ENCODE data around the gene NPC1L1.
A peak's percentile ranks its signal among the peaks of the same experiment; 100 is the strongest.
"Not testable (repeated sequence)": the region's sequence is repeated elsewhere in the genome, so short reads cannot be mapped to it uniquely, and the experiment has no call there.

NPC1L1 gene

GRCh38 chr7:44565795-44566559, 24.8 kb upstream of the NPC1L1 start:
- DNase-seq = peak; percentile 82

GRCh38 chr7:44565097-44565794, 24.1 kb upstream of the NPC1L1 start:
- peak; percentile 81 for DNase-seq

DNA sequence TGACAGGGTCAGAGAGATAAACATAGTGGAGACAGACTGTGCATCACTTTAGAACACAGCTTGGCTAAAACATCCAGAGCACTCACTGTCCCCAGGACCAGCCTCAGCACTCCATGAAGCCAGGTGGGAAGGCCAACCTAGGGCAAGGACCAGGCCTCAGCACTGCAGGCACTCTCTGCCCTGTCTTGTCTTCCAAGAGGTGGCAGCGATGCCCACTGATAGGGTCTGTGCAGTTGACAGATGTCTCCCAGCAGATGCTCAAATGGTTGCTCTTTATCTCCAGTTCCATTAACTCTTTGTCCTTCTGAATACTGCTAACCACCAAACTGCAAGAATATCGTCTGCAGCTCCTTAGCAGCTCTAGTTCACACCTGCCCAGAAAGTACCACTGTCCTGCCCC, 23.5 kb upstream of the NPC1L1 start:
- DNase-seq = peak; percentile 33

GRCh38 chr7:44563171-44563679, 22.1 kb upstream of the NPC1L1 start:
- no peak for DNase-seq

GRCh38 chr7:44562622-44562962, 21.5 kb upstream of the NPC1L1 start:
- DNase-seq = not testable (repeated sequence)

- peak; percentile 50 for DNase-seq
These were observed 21.0 kb upstream of the NPC1L1 start for GRCh38 chr7:44561962-44562621.

DNA sequence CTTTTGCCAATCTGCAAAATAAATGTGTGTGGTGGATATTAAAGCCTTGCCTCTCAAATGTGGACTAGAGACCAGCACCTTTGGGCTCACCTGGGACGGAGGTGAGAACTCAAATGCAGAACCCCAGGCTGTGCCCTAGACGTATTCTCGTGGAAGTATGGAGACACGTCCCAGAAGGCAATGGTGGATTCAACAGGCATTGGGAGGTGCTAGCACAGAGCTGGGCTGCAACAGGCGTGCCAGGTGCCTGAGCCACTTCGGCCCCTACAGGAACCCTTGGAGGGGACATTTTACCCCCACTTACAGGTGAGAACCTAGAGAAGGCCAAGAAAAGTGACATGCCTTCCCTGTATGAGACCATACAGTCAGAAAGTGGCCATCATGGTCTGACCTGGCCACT, 20.4 kb upstream of the NPC1L1 start:
- DNase-seq = no peak

GRCh38 chr7:44559485-44559884, 18.4 kb upstream of the NPC1L1 start:
- DNase-seq = no peak

DNA sequence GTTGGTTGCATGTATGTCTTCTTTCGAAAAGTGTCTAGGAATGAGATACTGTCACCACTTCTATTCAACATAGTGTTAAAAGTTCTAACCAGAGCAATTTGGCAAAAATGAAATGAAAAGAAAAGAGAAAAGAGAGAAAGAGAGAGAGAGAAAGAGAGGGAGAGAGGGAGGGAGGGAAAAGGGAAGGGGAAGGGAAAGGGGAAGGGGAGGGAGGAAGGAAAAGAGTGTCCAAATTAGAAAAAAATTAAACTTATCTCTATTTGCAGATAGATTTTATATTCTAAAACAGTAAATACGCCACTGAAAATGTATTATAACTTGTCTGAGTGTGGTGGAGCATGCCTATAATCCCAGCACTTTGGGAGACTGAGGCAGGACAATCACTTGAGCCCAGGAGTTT, 16.4 kb upstream of the NPC1L1 start:
- no peak for DNase-seq

DNA sequence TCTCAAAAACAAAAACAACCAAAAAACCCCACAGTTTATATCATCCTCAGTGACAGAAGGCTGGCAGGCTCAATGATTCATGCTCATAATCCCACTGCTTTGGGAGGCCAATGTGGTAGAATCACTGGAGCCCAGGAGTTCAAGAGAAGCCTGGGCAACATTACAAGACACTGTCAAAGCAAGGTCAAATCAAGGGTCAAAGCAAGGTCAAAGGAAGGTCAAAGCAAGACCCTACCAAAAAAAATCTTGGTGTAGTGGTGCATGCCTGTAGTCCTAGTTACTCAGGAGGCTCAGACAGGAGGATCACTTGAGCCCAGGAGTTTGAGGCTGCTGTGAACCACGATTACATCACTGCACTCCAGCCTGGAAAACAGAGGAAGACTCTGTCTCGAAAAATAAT, 14.2 kb upstream of the NPC1L1 start:
- no peak for DNase-seq

- not testable (repeated sequence) for DNase-seq
These were observed 11.4 kb upstream of the NPC1L1 start for GRCh38 chr7:44552473-44553005.

GRCh38 chr7:44549457-44549856, 8.3 kb upstream of the NPC1L1 start:
- no peak for DNase-seq

DNA sequence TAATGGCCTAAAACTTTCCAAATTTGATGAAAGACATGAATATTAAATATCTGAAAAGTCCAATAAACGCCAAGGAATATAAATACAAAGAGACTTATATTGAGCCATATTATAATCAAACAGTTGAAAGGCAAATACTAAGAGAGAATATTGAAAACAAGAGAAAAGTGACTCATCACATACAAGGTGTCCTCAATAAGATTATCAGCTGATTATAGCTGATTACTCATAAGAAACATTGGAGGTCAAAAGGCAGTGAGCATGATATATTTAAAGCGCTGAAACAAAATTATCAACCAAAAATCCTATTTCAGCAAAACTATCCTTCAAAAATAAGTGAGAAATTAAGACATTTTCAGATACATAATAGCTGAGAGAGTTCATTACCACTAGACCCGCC, 7.8 kb upstream of the NPC1L1 start:
- DNase-seq = no peak

GRCh38 chr7:44547536-44548231, 6.6 kb upstream of the NPC1L1 start:
- DNase-seq = no peak

GRCh38 chr7:44541876-44542610, 913 bp upstream of the NPC1L1 start:
- peak; percentile 49 for DNase-seq

DNA sequence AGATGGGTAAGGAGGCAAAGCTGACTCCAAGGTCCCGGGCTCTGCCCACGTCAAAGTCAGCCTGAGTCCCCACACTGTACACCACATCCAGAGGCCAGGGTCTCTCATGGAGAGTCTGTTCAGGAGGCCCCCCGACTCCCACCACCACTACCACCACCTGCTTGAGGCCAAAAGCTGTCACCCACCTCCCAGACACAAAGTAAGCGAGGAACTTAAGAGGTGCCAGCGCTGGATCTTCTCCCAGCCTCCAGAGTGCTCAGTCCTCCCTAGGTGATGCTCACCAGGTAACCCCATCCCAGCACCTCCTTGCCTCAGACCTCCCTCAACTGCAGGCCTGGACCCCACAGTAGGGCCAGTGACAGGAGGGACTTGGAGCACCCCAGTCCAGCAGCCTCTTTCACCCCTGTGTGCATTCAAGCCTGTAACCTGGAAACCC, 520 bp downstream of the NPC1L1 start:
- DNase-seq = no peak

GRCh38 chr7:44539669-44540506, 1.2 kb downstream of the NPC1L1 start:
- DNase-seq = no peak

DNA sequence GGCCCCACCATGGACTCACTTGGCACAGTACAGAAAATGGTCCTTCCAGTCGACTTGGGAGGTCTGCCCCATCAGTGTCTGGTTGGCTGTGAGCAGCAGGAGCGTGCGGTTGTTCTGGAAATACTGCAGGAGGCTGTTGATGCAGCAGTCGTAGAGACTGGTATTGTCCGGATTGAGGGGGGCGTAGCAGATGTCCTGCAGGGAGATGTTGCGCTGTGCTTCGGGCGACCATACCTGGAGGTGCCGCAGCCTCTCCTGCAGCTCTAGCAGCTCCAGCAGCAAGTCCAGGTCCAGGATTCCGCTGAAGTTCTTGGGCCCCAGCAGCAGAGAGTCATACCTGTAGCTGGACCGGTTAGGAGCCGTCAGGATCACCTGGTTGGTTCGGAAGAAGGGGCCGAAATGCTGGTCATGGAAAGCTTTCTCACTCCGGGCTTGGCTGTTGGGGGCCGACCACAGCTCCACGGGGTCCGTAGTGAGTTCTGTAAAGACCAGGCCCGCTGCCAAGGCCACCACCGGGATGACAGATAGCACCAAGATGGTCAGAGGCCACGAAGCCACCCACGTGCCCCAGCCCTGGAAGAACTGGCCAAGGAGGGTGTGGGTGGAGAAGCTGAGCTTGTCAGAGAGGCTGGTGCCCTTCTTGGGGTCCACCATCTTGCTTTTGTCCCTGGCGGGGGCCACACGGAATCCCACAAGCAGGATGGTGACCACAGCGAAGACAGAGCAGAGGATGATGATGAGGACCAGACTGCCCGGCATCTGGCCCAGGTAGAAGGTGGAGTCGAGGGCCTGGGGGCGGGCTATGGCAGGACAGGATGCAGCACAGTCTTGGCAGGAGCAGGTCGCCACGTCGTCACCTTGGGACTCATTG, 2.1 kb downstream of the NPC1L1 start:
- no peak for DNase-seq

- DNase-seq = no peak
These were observed 2.9 kb downstream of the NPC1L1 start for GRCh38 chr7:44538093-44538797.

DNA sequence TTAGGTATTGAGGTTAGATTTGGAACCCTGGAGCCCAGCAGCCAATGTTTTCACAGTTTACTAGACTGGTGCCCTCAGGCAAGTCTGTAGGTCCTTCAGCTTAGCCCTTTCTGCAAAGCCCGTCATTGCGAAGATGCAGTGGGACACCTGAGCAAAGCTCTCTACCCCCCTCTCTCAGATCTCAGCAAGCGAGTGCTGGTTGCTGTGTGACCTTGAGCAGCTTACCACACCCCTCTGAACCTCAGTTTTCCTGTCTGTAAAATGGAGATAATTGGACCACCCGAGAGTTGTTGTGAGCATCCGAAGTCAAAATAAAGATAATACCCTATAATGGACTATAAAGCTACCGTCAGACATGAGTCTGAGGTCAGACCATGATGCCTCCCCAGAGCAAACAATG, 3.7 kb downstream of the NPC1L1 start:
- DNase-seq = no peak

Measured in hematopoietic multipotent progenitor cell treated with erythropoietin and hydrocortisone succinate and interleukin-3 and kit ligand, for 6 days (in vitro differentiated cells).